Fibroblast of peridontal ligament (primary cell): ENCODE data around the gene GPHB5.
A peak's percentile ranks its signal among the peaks of the same experiment; 100 is the strongest.
"Not testable (repeated sequence)": the region's sequence is repeated elsewhere in the genome, so short reads cannot be mapped to it uniquely, and the experiment has no call there.

Experiments used
- DNase-seq: peaks from one replicate; pipeline ENCODE4 v3.0.0-alpha.2; 2010; ENCODE audit errors: extremely low read depth

GPHB5 gene

GRCh38 chr14:63295231-63295685 is 23.5 kb downstream of the GPHB5 start:
- no peak for DNase-seq

- DNase-seq, result no peak
Observed at GRCh38 chr14:63292805-63293204, 25.9 kb downstream of the GPHB5 start.

GRCh38 chr14:63290741-63291430 is 27.8 kb downstream of the GPHB5 start:
- DNase-seq, result no peak

- no peak for DNase-seq
Observed at GRCh38 chr14:63288853-63289252, 29.9 kb downstream of the GPHB5 start.

- DNase-seq, result peak; percentile 2
Observed at GRCh38 chr14:63287666-63288483, 30.9 kb downstream of the GPHB5 start.

GRCh38 chr14:63286071-63286470 is 32.7 kb downstream of the GPHB5 start:
- DNase-seq, result no peak

GRCh38 chr14:63283884-63284248 is 34.9 kb downstream of the GPHB5 start:
- no peak for DNase-seq

GRCh38 chr14:63282997-63283883 is 35.5 kb downstream of the GPHB5 start:
- DNase-seq, result no peak

GRCh38 chr14:63279933-63280332 is 38.8 kb downstream of the GPHB5 start:
- not testable (repeated sequence) for DNase-seq

GRCh38 chr14:63277591-63278183 is 41.0 kb downstream of the GPHB5 start:
- DNase-seq, result no peak

- peak; percentile 71 for DNase-seq
Observed at GRCh38 chr14:63276492-63277342, 42.0 kb downstream of the GPHB5 start.

- DNase-seq, result no peak
Observed at GRCh38 chr14:63276016-63276415, 42.7 kb downstream of the GPHB5 start.

GRCh38 chr14:63275611-63276010 is 43.1 kb downstream of the GPHB5 start:
- DNase-seq, result no peak

- DNase-seq, result peak; percentile 10
Observed at GRCh38 chr14:63273717-63274655, 44.7 kb downstream of the GPHB5 start.

- no peak for DNase-seq
Observed at GRCh38 chr14:63273129-63273528, 45.6 kb downstream of the GPHB5 start.

- DNase-seq, result no peak
Observed at GRCh38 chr14:63269561-63270225, 49.0 kb downstream of the GPHB5 start.

GRCh38 chr14:63268771-63269170 is 50.0 kb downstream of the GPHB5 start:
- DNase-seq, result no peak

- no peak for DNase-seq
Observed at GRCh38 chr14:63267171-63267570, 51.6 kb downstream of the GPHB5 start.

- DNase-seq, result no peak
Observed at GRCh38 chr14:63266106-63266505, 52.6 kb downstream of the GPHB5 start.
